Smooth muscle cell of the brain vasculature (primary cell): ENCODE data around the gene MSRB3.
"Not testable (repeated sequence)": the region's sequence is repeated elsewhere in the genome, so short reads cannot be mapped to it uniquely, and the experiment has no call there.

Experiments
- DNase-seq: peaks from one replicate; pipeline ENCODE4 v3.0.0-alpha.2; 2012; ENCODE audit warnings: low read depth, low spot score

The MSRB3 gene

DNA sequence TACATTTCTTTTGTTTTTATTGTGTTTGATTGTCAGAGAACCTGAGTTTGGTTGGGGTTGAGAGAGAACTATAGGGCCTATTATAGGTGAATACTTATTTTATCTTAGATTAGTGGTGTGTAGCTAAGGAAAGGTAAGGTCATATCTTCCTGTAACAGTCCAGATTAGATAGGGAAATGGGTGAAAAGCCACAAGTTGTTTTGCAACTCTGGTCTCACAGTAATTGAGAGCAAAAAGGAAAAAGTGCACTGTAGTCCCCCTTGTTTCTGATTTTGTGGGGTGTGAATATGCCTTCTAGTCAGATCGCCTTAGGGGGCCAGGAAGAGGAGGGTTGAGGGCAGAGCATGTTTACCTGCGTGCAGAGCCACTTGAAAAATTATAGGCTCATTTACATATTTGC lies 8.9 kb downstream of the MSRB3 start:
- DNase-seq, result no peak

DNA sequence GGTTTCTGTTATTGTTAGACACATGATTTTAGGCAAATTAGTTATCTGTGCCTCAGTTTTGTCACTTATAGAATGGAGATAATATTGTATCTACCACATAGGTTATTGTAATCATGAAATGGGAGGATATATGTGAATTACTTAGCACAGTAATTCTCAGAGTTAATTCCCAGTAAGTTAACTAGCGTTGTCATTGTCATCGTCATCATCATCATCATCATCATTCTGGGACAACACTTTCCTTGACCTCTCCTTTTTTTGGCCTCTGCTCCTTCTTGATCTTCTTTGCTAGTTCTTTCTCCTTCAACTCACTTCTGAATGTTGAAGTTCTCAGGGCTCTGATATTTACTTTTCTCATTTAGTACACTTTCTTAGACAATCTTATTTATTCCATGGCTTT lies 13.8 kb downstream of the MSRB3 start:
- DNase-seq, result no peak

DNA sequence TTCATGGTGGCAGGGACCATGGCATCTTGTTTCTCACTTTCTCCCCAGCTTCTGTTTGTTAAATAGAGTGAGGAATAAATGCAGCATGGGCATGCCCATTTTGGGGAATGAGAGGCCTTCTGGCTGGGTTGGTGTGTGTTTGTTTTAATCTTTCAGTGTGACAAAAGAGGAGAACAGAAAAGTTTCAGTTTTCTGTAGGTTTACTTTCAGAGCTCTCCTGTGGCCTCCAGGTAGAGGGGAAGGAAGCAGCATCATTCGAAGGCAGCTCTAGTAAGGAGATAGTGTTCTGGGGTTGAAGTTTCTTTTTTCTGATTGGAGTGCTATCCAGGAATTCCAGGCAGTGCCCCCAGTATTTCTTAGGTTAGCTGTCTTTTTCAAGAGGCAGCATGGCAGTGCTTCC lies 15.3 kb downstream of the MSRB3 start:
- DNase-seq, result no peak

DNA sequence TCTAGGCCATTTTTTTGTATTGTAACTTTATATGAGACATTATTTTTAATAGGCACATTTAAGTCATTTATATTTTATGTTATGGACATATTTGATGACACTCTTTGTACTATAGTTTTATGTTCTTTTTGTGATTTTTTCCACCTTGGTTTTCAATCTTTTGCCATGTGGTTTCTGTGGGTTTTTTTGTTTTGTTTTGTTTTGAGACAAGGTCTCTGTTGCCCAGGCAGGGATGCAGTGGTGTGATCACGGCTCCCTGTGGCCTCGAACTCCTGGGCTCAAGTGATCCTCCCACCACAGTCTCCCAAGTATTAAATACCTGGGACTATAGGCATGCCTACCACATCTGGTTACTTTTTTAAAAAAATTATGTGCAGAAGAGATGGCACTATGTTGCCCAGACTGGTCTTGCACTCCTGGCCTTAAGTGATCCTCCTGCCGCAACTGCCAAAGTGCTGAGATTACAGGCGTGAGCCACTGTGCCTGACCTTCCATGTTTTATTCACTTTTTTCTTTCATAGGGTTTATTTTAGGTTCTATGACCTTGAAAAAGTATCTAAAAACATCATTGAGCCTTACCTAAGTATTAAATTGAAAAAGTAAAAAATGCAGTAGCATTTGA lies 16.3 kb downstream of the MSRB3 start:
- DNase-seq, result no peak

DNA sequence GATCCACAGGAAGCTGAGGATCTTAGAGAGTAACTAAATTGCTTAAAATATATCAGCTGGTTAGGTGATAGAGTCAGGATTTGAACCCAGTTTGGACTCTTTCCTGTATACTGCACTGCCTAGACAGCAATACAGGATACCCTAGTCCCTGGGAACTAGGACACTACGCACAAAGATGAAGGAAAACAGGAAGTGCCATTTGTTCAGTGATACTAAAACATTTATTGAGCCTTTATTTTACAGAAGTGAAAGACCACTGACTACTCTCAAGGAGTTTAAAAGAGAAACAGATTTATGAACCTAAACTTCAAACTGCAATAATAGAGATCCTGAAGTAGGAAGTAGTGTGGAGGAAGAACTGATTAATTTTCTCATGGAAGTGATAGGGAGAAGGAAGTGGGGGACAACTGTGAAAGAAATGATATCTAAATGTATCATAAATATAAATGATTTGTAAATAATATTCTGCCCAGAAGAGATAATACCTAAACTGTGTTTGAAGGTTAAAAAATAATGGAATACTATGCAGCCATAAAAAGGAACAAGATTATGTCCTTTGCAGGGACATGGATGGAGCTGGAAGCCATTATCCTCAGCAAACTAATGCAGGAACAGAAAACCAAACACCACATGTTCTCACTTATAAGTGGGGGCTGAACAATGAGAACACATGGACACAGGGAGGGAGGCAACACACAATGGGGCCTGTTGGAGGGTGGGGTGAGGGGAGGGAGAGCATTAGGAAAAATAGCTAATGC lies 18.2 kb downstream of the MSRB3 start:
- no peak for DNase-seq

DNA sequence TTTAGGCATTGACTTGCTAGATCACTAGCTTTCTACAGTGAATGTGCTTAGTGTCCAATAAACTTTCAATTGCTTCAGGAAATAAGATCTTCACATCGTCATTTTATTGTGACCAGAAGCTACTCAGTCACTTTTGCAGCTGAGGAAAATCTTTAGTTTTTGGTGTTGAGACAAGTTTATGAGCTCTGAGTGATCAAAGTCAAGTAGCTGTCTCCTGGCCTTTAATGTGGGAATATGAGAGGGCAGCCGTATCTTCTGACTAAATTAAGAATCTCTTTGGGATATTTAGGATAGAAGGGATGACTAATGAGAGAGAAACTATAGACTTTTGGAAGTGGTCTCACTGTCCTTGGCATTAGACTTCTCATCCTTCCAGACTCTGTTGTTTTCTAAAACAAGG lies 21.6 kb downstream of the MSRB3 start:
- DNase-seq, result no peak

DNA sequence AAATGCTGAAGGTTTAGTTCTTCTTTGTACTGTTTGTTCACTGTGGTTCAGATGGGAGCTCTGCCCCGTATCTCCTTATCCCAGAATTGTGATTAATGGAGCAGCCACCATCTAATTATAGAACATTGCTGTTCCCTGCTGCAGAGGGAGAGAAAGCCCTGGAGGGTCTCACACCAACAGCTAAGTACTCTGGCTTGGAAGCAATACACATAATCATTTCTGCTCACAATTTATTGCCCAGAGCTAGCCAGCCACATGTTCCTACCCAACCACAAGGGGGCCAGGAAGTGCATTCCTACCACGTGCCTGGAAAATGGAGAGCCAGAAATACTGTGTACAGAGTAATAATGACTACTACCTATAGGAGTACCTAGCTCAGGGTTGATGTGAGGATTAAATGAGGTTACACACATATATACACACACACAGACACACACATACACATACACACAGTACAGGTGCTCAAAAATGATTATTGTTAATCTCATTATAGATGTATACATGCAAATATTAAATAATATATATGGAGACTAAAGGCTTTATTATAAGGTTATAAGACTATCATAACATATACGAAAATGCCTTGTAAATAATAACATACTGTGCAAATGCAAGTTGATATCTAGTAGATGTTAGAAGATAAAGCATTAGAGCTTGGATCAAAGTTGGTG lies 22.3 kb downstream of the MSRB3 start:
- no peak for DNase-seq

DNA sequence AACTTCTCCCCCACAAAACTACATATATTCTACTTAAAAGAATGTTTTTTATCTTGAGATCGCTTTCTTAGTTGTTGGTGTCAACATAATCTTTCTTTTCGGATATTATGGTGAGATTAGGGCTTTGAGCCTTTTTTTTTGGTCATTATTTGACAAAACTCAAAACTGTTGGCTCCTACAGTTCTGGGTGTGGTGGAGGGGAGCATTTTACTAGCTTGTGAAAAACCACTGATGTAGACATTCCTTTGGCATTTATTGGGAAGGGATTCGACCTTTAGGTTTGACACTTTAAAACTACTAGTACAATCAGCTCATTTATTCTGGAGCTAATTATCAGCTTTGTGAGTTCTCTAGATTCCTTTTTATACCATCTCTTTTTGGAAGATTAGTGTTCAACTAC lies 24.4 kb downstream of the MSRB3 start:
- no peak for DNase-seq

DNA sequence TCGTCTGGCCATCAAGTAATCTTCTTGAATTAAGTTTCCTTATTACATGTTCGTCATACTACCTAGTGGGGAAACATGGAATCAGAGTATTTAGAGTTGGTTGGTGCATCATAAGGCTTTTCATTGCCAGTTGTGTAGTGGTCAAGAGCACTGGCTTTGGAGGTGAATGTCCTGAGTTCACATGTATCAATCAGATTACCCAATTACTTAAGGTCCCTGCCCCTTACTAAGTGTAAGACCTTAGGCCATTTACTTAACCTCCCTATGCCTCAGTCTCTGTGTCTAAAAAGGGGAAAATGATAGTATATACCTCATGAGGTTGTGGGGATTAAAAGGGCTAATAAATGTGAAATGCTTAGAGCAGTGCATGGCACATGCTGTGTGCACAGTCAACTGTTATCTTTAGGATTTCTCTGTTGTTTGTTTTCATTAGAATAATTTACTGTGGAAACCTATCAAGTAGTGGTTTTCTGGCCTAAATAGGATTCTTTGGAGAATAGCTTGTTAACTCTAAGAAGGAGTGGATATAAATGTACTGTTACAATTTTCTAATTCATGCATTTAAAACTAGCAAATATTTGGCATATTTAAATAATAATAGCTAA lies 27.0 kb downstream of the MSRB3 start:
- DNase-seq, result no peak

DNA sequence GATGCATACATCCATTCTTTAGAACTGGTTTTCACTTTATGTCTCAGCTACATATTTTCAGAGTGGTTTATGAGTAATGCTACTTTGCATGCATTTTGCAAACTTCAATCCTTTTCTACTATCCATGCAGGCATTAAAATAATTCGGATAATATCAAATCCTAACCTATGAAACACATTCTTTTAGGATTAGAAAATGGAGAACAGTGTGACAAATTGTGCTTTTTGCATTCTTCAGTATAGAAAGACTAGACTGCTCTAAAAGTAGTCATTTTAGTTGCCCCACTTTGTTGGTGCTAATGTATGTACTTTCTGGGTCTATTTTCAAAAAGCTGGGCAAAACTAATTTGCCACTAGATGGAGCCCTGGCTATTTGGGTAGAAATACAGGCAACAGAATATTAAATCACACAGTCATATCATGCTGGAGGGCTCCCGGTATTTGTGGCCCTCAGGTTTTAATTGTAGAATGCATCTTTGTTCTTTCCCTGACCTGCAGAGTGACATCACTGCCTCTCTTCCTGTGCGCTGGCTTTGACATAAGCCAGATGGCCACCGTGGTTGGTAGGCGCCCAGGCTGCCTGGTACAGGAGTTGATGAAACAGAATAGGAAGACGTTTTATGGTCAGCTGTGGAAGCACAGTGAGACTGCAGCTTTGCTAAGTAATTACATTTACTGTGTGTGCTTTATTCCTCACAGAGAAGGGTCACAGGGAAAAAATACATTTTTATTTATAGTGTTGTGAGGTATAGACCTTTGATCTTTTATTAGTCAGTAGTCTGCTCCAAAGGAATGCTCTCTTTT lies 28.1 kb downstream of the MSRB3 start:
- peak; percentile 35 for DNase-seq

DNA sequence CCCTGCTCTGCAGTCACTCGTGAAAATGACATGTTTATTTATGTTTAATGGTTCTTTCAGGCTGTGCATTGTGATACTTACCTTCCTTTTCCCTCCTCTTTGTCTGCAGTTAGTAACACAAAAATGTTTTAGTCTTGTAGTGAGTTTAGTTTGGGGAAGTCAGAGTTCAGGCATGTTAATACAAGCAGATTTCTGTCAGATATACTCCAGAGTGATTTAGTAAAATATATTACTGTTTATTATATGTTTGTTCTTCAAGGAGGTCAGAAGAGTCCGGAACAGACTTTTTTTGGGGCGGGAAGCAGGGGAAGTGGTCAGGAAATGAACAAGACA lies 28.7 kb downstream of the MSRB3 start:
- DNase-seq, result no peak

DNA sequence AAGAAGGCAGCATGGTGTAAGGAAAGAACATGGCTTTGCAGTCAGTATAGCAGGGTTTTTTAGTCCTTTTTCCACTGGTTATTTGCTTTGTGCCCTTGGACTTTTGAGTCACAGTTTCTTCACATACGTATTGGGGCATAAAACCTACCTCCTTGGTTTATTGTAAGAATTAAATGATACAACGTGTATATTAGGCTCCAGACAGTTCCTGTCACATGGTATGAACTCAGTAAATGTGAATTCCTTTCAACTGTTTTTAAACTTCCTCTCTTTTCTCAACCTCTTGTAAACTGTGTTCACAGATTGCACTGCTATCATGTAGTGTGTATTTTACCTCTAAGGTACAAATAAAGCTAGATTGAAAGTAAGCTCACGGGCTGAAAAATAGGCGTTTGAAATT lies 29.5 kb downstream of the MSRB3 start:
- DNase-seq, result no peak

DNA sequence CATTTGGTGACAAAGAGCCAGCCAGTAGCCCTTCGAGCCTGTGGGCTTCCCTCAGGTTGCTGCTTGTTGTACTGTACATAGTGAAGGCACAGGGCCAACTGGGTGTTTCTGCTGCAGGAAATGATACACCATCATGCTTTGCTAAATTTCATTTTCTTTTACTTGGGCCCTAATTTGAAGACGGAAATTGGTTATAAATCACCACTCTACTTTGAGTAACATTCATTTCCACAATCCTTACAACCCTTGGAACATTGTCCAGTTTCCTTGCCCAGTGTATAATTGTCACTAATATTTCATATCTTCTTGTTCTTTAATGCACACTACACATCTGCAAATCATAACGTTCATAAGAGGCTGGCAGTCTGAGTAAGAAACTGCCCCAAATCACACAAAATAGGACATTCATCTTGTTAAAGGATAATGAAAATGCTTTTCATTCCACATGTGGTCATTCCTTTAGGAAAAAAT lies 30.2 kb downstream of the MSRB3 start:
- no peak for DNase-seq

DNA sequence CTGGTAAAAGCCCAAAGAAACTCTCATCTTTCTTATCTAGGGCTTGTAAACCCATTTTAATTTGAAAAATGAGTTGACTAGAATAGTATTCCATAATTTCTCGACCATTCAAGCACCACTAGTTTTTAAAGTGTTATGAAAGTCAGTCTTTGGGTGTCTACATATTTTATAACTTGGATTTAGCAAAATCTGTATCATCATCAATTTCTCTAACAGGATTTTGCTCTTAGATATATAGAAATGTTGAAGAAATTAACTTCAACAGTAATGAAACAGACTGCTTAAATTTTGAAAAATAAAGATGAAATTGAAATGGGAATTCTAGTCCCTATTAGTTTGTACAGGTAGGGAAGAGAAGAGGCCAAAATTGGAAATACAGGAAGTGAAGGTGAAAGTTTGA lies 32.8 kb downstream of the MSRB3 start:
- no peak for DNase-seq

DNA sequence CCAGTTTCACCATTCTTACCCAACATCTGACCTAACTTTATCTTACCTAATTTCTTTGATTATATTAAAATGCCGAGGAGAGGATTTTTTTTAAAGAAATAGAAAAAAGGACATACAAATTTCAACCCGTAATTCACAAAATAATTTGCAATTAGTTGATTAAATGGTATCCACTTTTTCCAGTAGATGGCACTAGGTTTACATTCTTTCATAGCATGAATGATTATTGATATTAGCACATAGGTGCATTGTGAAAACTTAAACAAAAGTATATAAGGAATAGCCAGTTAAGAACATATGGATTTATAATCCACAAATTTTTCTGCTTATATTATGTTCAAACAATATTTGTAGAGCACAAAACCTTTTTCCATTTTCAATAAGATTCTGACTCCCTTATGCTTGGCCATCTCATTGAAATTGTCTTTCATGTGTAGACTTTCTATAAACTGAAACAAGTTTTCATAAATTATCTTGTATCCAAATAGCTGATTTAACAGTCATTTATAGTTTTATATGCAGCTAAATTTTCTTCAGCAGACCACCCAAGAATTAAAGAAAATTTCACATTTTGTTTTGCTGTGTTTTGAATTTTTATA lies 35.3 kb downstream of the MSRB3 start:
- no peak for DNase-seq

DNA sequence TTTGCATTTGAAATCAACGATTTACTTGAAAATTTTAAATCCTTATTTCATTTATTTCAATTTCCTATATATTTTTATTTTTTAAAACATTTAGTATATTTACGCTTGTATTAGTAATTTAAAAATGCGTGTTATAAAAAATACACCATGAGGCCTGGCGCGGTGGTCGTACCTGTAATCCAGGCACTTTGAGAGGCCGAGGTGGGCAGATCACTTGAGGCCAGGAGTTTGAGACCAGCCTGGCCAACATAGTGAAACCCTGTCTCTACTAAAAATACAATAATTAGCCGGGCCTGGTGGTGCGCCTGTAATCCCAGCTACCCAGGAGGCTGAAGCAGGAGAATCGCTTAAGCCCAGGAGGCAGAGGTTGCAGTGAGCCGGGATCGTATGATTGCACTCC lies 36.8 kb downstream of the MSRB3 start:
- not testable (repeated sequence) for DNase-seq

DNA sequence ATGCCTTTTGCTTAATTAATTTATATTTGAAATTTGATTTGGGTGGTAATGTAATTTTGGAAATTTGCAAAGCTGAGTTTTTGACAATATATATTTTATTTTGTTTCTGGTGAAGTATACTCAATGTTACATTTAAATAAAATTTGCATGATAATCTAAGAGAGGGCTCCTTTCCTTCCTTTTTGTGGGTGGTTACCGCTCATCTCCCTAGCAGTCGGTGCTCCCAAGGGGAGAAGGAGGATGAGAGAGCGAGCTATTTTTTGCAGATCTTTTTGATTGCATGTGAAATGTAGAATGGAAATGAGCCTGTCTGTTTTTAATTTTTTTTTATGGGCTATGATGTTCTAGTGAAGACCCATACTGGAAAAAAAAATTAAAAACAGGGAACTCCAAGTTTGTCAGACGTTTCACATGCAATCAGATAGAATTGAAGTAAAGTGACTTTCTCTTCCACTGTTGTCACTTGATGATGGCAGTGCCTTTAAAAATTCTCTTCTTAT lies 39.8 kb downstream of the MSRB3 start:
- no peak for DNase-seq

DNA sequence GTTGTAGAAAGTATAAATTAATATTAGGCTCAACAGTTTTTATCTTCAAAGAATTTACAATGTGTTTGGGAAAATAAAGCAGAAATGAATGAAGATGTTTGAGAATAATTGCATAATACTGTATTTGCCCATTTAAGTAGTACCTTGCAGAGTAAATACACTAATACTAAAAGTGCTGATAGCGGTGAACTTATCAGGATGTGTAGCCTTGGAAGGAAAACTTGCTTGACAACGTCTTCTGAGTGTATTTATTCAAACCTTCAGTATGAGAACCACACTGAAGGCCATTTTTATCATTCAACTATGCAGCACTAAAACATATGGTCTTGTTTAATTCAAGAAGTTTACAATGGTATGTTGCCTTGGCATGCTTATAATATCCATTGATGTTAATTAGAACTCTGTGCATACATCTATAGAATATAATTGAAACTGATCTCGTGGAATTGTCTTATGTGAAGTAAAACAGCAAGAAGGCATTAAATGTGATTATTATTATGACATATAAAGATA lies 41.3 kb downstream of the MSRB3 start:
- DNase-seq, result no peak

DNA sequence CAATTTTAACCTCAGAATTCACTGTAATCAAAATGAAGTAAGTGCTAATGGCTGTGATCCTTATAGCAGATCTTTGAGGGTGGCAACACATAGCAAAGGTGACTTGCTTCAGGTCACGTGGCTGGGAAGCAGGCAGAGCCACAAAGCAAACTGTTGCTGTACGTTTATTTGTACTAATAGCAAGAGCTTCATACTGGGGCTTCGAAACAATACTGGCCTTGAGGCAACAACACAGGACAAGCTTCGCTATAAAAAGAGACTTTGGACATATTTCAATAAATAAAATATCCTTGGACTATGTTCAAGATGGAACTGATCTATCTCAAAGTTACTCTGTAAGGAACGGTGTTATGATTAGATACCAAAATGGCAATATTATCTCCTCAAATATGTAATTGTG lies 44.6 kb downstream of the MSRB3 start:
- no peak for DNase-seq

DNA sequence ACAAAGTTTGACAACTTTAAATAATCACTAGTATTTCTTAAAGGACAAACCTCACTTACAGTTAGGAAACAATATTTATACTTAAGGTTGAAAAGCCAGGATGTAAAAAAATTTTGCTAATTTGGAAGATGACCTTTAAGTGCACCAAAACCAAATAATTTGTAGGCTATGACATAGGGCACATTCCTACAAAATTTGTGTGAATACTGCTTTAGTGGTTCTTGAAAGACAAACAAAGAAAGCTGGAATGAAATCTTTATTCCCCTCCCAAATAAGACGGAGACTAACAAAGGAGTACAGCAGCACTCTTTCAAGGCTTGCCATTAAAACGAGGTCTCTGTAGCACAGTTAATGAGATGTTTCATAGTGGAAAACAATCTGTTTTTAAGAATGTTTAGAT lies 45.6 kb downstream of the MSRB3 start:
- DNase-seq, result no peak

DNA sequence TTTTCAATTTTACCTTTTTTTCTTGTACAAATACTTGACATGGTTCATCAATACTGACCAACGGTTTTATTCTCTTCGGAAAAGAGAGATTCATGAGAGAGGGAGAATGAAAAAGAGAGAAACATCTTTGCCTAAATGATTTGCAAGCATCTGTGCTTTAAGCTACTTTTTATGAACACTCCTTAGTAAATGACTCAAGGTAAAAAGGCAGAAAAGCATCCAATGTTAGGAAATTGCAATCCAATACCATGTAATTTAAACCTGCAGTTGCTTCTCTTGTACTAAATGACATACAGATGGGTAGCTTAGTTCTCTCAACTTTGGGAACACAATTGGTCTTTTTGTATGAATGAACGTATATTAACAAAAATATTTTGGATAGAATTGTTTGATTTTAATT lies 46.1 kb downstream of the MSRB3 start:
- no peak for DNase-seq
